Measurements from ENCODE around the gene SELPLG.
"Not testable (repeated sequence)": the region's sequence is repeated elsewhere in the genome, so short reads cannot be mapped to it uniquely, and the experiment has no call there.

SELPLG gene

DNA sequence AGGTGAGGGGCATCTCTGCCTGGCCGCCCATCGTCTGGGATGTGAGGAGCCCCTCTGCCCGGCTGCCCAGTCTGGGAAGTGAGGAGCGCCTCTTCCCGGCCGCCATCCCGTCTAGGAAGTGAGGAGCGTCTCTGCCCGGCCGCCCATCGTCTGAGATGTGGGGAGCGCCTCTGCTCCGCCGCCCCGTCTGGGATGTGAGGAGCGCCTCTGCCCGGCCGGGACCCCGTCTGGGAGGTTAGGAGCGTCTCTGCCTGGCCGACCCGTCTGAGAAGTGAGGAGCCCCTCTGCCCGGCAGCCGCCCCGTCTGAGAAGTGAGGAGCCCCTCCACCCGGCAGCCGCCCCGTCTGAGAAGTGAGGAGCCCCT is 22.1 kb upstream of the SELPLG start:
- not testable (repeated sequence) for DNase-seq (ENCODE audit: low read depth)

DNA sequence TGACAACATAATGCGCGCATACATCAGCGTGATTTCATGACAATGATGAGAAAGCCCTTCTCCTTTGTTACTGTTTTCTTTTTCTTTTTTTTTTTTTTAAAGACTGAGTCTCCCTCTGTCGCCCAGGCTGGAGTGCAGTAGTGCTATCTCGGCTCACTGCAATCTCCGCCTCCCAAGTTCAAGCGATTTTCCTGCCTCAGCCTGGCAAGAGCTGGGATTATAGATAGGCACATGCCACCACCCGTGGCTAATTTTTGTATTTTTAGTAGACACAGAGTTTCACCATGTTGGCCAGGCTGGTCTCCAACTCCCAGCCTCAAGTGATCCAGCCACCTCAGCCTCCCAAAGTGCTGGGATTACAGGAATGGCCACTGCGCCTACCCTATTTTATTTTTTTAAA is 20.9 kb upstream of the SELPLG start:
- not testable (repeated sequence) for DNase-seq (ENCODE audit: low read depth)

DNA sequence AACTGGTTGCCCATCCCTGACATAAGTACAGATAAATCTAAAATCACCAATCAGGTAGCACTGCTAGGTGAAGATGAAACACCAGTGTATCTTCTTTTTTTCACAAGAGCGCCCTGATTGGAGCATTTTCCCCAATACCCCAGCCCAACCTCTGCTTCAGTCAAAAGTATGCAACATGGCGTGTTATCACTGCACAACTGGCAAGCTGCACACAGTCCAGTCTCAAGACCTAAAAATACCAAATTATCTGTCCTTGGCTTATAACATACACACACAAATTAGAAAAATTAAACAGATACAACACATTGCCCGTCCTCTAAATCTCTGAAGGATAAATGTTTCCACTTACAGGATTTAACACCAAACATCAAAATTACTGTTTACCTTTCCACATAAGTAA is 20.2 kb upstream of the SELPLG start:
- DNase-seq (ENCODE audit: low read depth), result no peak

DNA sequence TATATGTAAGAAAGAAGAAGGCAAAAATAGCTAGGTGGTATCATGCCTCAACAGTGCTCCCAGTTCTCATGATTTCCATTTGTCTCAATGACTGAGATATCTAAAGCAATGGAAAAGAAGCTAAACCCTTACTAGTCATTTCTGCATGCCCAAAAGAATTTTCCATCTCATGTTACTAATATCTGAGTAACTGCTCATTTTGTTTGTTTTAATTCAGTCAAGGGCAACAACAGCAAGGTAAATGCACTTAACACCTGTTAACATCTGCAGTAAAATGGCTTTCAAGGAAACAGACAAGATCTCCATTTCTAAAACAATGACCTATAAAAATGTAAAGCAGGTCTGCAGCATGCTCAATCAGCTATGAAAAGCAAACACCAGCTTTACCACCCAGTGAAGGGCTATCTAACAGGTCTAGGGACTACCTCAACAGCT is 19.4 kb upstream of the SELPLG start:
- DNase-seq (ENCODE audit: low read depth), result no peak

DNA sequence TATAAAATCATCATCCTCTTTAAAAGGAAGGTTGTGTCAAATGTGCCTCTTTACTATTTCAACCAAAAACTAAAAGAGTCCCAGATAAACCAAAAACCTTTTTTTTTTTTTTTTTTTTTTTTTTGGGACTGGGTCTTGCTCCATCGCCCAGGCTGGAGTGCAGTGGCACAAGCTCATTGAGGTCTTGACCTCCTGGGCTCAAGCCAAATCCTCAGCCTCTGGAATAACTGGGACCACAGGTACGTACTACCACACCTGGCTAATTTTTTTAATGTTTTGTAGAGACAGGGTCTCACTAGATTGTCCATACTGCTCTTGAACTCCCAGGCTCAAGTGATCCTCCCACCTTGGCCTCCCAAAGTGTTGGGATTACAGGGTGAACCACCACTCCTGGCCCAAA is 16.4 kb upstream of the SELPLG start:
- DNase-seq (ENCODE audit: low read depth), result no peak

DNA sequence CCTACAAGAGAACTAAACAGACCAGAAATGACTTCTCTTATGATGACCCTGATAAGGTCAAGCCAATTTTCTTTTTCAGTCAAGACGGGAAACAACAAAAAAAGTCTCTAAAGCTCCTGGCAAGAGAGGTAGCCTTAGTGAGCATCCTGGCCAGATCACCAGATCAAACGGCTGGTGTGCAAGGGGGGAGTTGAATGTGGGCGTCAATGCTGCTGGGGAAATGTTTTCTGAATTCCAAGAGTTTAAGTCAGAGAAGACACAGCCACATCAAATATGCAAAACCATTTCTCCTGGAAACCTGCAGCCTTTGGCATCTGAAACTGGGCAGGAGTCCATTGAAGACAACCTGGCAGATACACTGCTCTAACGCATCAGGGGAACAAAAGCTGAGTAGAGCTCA is 16.0 kb upstream of the SELPLG start:
- DNase-seq (ENCODE audit: low read depth), result no peak

DNA sequence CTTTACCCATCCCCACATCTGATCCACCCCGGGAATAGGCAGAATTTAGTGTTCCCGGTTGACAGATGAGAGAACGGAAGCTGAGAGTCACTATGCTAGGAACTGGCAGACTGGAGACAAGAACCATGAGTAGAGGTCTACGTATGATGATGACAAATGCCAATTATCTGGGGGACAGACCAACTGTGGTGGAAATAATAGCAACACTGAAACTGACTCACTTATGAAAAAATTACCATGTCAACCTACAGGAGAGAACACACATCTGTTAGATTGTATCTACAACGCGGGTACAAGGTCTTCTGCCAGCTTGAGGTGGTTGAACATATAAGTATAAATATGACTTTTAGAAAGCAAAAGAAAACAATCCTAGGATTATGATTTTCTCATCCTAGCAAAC is 15.4 kb upstream of the SELPLG start:
- DNase-seq (ENCODE audit: low read depth), result no peak

DNA sequence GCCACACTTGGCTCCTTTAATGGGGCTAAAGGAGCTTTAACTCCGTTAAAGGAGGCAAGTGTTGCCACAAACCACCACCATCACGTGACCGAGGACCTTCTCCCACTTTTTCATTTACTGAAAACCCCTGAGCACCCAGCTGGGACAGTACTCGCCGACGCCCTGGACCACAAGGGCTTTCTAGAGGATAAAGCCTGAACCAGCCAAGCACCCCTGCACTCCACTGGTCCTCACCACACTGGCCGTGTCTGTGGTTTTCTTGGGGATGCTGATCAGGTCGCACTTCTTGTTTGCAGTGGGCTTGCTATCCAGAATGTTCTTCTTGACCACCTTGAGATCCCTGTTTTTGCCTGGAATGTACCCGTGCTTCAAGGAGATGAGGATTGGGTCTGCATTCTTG is 14.7 kb upstream of the SELPLG start:
- no peak for DNase-seq (ENCODE audit: low read depth)

DNA sequence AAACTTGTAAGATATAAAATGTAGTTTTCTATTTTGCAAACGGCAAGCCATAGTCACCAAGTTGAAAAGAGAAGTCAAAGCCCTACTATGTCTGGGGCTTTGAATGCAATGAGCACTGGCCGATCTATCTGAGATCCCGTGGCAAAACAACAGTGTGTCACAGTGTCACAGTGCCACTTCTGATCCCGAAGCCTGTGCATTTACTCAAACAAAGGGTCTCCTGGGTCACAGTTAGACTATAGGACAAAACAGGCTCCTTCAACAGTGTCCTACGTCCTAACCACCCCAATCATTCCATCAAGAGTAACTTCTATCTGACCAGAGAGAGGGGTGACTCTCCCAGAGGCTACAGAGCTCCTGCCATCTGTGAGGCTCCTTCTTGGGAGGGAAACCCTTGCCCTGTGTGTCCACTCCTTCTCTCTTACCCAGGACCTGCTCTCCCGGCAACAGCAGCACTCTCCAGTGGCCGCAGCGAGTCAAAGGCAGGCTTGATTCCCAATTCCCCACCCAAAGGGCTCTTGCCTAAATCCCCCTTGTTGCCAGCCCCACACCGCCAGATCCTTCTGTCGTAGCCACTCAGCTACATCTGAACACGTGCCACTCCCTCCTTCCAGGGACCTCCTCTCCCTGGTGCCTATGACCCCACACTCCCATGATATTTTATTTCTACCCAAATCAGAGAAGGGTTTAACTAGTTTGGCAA is 14.0 kb upstream of the SELPLG start:
- DNase-seq (ENCODE audit: low read depth), result no peak

DNA sequence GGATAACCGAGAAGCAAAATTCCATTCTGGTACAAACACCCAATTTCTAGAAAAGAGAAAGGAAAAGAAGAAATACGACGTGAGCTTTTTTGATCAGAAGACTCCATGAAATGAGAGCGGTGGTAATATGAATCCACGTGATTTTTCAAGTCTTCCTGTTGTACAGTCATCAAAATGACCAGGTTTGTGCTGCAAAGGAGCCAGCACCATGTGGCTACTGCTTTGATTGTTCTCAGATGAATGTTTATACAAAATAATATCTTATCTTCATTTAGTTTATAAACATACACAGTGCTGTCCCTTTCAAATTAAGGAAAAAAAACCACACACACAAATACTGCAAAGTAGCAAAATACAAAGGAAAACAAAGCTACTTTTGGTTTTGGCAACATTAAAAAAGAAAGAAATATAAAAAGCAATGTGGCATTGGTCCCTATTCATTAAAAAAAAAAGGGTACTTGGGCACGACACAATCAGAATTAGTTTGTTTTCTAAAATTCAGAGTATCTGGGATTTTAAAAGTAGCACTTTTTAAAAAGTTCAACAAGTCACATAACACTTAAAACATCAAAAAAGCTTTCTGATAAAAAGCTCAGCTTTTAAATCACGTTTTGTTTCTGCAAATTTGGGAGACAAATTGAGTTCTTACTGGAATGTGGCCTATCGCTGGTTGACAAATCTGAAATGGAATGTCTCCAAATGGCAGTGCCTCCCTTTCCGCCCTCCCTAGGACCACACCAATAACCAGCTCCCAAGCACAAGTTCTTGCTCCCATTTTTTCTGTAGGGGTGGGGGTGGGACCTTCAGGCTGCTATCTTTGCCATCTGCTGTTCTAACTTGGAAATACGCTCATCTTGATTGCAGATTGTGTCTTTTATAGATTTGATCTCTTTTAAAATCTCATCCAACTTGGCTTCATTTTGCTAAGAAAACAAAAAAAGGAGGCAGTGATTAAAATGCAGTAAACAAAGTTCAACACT is 13.2 kb upstream of the SELPLG start:
- no peak for DNase-seq (ENCODE audit: low read depth)

DNA sequence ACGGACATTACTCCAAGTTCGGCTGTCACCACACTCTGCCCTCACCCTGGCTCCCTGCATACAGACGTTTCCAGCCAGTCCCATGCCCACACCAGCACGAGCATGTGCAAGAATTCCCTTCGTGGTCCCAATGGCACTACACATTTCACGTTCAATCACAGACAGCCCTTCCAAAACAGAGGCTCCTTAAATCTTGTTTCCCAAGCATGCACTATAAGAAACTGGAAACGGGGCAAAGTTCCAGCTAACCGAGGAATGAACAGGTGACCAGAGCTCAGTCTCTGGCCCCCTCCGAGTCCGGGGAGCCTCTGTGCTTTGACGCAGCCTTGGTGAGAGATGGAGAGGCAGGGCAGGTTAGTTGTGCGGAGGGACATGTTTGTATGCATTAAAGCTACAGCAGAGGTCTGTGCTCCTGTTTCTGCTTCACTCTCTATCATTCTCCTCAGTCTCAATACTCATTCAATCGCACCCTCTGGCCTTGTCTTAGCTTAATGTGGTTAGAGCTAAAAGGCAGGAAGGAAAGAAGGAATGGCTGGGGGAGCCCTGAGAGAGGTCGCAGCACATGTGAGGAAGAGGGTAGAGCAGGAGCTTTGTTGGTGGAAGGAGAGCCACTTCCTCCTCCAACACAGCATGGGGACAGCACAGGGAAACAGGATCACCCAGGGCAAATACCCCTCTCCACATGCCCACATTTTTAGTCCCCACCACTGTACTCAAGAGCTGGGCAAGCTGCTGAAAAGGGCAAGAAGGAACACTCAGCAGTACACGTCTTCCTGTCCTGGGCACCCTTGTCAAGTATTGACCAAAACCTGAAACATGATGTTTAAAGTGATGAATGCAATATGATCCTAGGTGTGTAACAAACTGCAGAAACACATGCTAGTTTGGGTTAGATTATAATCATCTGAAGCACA is 12.2 kb upstream of the SELPLG start:
- DNase-seq (ENCODE audit: low read depth), result no peak

DNA sequence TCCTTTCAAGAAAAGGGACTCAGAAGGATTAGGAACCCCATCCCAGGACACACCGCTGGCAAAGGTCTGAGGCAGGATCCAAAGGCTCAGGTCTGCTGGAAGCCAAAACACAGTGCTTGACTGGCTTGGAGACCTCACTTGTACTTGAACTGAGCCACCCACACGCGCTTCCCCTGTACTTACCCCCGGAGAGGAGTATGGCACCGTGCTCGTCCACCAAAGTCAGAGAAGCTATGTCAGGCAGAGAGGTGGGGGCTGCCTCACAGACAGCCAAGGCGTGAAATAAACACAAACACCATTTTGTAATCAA is 11.1 kb upstream of the SELPLG start:
- DNase-seq (ENCODE audit: low read depth), result no peak

DNA sequence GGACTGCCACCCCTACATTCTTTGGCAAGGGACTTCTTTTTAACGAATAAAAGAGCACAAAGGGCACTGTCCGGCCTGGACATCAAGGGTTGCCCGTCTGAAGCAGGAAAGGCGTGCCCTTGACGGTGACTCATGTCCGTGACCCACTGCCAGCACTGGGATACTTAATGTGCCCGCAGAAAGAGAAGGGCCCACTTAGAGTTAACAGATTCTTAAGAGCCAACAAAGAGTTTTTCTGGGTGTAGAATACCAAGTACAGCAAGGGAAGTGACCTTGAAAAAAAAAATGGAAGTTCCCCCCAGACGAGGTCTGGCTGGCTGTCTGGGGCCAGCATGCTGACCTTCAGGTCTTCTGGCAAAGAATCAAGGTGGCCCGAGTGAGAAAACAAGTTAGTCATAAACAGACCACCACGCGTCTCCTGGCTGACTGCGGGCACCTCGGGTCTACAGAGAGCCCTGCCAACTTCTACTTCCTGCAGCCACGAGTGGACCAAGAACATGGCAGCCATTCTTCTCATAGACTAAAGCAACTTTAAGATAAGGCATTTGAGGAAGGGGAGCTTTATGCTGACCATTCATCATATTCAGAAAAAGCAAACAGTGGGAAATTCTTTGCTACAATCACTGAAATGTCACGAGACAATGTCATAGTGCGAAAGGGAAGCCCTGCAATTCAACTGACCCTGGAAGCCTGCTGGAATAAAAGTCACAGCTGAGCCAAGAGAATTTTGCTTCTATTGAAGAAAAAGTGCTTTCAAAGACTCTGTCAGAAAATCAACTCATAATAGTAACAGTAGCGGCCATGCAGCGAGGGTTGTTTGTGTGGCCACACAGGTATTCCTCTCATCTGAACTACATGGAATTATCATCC is 10.5 kb upstream of the SELPLG start:
- no peak for DNase-seq (ENCODE audit: low read depth)

DNA sequence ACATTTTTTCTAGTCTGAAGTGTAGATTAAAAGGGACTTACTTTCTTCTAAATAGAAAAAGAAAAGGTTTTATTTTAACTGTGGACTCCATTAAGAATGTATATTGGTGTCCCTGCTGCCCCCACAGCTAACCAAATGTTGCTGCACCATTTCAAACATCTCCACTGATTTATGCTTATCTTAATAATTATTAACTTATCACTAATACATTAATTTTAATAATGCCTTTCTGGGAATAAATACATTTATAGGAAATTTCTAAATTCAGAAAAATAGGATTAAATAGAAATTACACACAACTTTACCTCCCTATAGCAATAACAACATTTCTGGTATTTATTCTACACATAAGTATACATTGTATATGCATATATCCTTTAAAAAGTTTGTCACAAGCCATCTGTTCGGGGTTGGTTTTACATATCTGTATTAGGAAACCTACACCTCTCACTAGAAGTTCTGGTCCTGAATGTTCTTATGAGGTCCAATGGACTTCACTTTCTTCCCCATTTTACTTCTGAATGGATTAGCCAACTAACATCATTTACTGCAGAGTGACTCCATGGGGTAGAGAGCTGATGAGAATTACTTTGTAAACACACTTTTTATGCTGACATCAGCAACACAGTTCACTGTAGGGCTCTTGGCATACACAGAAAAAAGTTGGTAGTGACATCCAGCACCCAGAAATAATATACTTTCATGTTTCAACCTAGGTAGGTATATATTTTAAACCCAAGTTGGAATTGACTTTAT is 9.4 kb upstream of the SELPLG start:
- no peak for DNase-seq (ENCODE audit: low read depth)

DNA sequence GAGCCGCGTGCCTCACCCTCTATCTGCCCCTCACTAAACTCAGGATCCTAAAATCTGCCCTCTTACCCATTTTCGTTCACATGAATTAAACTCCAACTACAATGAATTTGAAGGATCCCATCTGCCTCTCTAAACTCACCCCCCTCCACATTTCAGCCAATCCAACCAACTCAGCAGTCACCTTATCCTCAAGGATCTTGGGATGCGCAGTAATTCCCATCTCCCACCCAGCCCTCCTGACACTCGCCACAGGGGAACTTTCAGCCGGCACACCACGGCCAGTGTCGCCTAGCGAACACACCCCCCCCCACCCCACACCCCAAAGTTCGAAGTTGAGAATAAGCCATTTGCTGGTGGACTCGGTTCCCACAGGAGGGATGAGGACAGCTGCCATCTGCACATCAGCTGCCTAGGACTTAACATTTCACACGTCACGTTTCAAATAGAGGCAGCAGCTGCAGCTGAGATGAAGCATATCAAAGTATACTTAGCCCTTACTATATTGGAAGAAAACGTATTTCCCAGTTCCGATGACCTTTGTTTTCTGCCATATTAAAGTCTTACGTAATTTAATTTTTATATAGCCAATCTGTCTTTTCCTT is 8.7 kb upstream of the SELPLG start:
- DNase-seq (ENCODE audit: low read depth), result no peak

DNA sequence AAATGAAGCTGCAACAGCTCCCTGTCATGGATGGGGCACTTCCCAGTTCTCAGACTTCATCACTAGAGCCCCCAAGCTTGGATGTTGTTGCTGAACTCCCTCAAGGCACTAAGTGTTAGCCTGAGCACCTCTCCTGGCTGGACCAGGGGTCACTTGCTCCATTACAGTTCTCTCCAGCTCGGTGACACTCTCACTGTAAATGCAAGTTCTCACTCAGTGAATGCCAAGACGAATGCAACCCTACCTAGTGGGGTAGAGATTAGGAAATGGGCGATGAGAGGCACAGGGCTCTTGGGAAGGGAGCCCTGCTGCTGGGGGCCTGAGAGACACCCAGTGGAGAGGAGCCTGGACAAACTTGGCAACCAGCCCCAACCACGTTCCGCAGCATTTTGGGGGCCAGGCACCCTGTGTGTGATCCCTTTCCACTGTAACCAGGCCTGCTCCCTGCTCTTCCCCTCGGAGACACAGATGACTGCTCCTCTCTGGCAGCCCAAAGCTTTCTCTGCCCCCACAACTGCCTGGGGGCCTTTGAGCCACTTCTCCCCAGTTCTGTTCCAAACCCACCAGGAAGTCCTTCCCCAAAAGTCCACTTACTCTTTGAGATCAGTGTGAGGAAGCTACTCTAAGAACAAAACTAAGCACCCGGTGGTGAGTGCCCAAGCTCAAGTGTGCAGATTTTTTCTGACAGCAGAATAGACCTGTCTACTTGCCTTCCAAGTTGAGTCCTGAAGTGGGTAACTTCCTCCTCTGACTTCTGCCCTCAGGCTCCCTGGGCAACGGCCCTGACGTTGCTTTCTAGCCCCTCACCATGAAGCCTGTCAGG is 8.0 kb upstream of the SELPLG start:
- DNase-seq (ENCODE audit: low read depth), result no peak

DNA sequence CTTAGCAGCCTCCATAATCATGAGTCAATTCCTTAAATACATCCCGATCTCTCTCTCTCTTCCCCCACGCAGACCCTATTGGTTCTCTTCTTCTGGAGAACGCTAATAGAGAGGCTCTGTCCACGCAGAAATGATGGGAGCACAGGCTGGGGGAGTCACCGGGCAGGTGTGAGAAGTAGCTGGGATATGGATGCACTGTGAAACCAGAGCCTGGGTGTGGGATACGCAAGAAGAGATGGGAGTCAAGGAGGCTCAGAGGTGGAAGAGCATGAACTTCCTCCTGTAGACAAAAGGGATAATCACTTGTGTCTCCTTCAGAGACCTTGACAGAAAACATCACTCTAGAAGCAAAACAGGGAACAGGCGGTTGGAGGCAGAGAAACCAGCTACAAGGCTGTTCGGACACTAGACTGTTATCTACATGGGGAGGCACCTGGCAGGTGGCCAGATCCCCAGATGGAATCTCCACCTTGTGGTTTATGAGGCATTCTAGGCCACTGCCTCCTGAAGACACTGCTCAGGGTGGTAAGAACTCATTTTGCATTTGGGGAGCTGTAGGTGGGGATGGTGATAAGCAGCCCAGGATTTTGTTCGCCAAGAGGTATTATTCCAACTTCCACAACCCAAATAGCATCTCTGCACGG is 7.2 kb upstream of the SELPLG start:
- DNase-seq (ENCODE audit: low read depth), result no peak

DNA sequence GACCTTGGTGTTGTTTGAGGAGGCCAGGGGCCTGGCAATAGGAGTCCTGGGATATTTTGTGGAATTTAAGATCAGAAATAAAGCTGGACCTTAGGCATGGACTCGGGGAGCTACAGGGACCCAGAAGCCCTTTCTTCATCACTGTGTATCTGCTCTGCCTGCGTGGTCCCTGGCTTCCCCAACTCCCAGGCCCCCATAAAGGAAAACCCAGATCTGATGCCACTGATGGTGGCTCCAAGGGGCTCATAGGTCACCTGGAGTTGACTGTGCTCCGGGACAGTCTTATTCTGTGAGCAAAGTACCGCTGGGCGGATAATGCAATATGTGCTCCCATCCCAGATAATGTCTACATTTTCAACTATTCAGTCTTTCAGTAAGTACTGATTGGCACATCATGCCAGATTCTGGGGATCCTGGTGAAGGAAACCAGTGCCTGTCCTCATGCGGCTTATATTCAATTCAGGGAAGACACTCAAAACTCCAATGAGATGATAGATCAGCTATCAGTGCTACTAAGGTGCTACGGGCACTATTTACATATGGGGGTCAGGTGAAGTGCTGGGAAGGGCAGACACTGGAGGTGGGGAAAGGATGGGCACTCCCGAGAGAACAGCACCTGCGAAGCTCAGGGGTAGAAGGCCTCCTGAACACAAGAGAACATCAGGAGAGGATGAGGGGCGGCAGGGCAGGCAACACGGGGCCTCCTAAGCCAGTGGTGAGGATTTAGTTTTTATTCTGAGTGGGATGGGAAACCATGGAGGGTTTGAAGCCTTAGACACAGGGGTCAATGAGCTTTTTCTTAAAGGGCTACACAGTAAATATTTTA is 5.5 kb upstream of the SELPLG start:
- DNase-seq (ENCODE audit: low read depth), result no peak

Data from stimulated activated CD8-positive, alpha-beta memory T cell treated with anti-CD3 and anti-CD28 coated beads, Interleukin-12 subunit alpha, Interleukin-12 subunit beta, amount 100 ng/mL, for 4 hours (primary cell).